Lower leg skin (tissue), 3 donors: ENCODE measurements around the gene ADAP2.

ENCODE experiments used
- CTCF ChIP-seq, 3 donors: fragments of 450-650 bp; IDR thresholded peaks; one replicate each; pipeline ENCODE4 v1.5.1; 2016; ENCODE audit warnings: antibody characterized with exemption in 3 of 3, mild to moderate bottlenecking in 3 of 3, moderate library complexity in 2 of 3
- POLR2A ChIP-seq, 2 donors: fragments of 450-650 bp; IDR thresholded peaks; one replicate each; pipeline ENCODE4 v1.6.1; 2016 to 2017; ENCODE audit warnings: antibody characterized with exemption in 2 of 2, mild to moderate bottlenecking in 1 of 2, moderate library complexity in 1 of 2

- TF ChIP-seq CTCF (IDR thresholded peaks at IDR 0.05) (no peak), POLR2A (IDR thresholded peaks at IDR 0.05) (no peak)
Observed at GRCh38 chr17:30964876-30965275, 43.1 kb downstream of the ADAP2 start.
